Endothelial cell of umbilical vein (primary cell): Measurements from ENCODE around the gene RYR2. TPM values are rescaled to one million over a fixed set of nuclear protein-coding genes. Genes with fewer than 3 reads are reported as not detected.
A peak's percentile ranks its signal among the peaks of the same experiment; 100 is the strongest.

Experiments
- BruUV-seq: library from RNA; stranded (reverse); fragments of 400-500 nt; replicated peaks from 2 replicates; lab custom pipeline; 2021; lab: Mats Ljungman, UMichigan
- CTCF ChIA-PET: fragments of 300-600, 350-600 bp; sonication (Branson Sonifier 250); formaldehyde crosslinking; loops from one replicate; lab custom pipeline; 2021; ENCODE audit warnings: antibody characterized with exemption, inconsistent platforms; lab: Charles Lee
- POLR2A ChIA-PET: fragments of 300-600, 350-600 bp; sonication (Branson Sonifier 250); formaldehyde crosslinking; loops from one replicate; lab custom pipeline; 2021; ENCODE audit warnings: antibody characterized with exemption, inconsistent platforms; lab: Charles Lee
- DNase-seq: peaks from one replicate; pipeline ENCODE4 v3.0.0-alpha.2; 2011; ENCODE audit warnings: low read depth, low spot score
- FAIRE-seq: peaks from 2 replicates; lab custom pipeline; 2011; peaks lifted over from hg19 to GRCh38; lab: Jason Lieb, UNC
- H2AFZ ChIP-seq: 2 replicates; pipeline ENCODE4 v1.6.0; 2012; ENCODE audit warnings: low read depth, low read length, control low read depth, inconsistent platforms
- H3K27ac ChIP-seq: 2 replicates; pipeline ENCODE4 v1.5.1; 2011; ENCODE audit warnings: low read depth, mild to moderate bottlenecking, control low read depth, low read length, moderate library complexity; ENCODE audit not compliant: insufficient read depth
- H3K27me3 ChIP-seq, 2 experiments: 2 replicates each; pipeline versions ENCODE4 v1.6.0 to v1.6.1; 2011; ENCODE audit warnings: low read length in 2 of 2, mixed read lengths in 1 of 2; ENCODE audit not compliant: control insufficient read depth in 2 of 2, insufficient read depth in 2 of 2
- H3K36me3 ChIP-seq, 2 experiments: 2 replicates in 1 of 2; 3 replicates in 1 of 2; pipeline ENCODE4 v1.5.1; 2011; ENCODE audit warnings: low read length in 2 of 2, mild to moderate bottlenecking in 1 of 2, moderate library complexity in 1 of 2; ENCODE audit not compliant: control insufficient read depth in 2 of 2, insufficient read depth in 2 of 2; ENCODE audit errors: extremely low read depth in 1 of 2
- H3K4me1 ChIP-seq: 3 replicates; pipeline ENCODE4 v1.5.1; 2011; ENCODE audit warnings: mild to moderate bottlenecking, low read length; ENCODE audit not compliant: control insufficient read depth, insufficient read depth; ENCODE audit errors: extremely low read depth
- H3K4me2 ChIP-seq: 2 replicates; pipeline ENCODE4 v1.6.1; 2011; ENCODE audit warnings: low read length, control low read depth, mixed read lengths; ENCODE audit not compliant: insufficient read depth
- H3K4me3 ChIP-seq, 3 experiments: fragments of 200-600 bp in 1 of 3; sonication (generic), shearing (Covaris generic) in 1 of 3; replicated peaks in 1 of 3; 2 replicates each; pipeline ENCODE4 v1.5.1; 2011 to 2016; ENCODE audit warnings: control low read depth in 3 of 3, low read length in 3 of 3, mild to moderate bottlenecking in 2 of 3, inconsistent platforms in 1 of 3, low read depth in 1 of 3, moderate library complexity in 1 of 3; ENCODE audit not compliant: insufficient read depth in 1 of 3
- H3K79me2 ChIP-seq: 2 replicates; pipeline ENCODE4 v1.6.0; 2012; ENCODE audit warnings: low read length, inconsistent platforms; ENCODE audit not compliant: control insufficient read depth, insufficient read depth
- H3K9ac ChIP-seq: replicated peaks from 2 replicates; pipeline ENCODE3; 2011; ENCODE audit warnings: low read length, control low read depth; ENCODE audit not compliant: insufficient read depth; ENCODE audit errors: extremely low read depth
- H3K9me1 ChIP-seq: replicated peaks from 3 replicates; pipeline ENCODE4 v1.6.0; 2011; ENCODE audit warnings: mild to moderate bottlenecking, low read length; ENCODE audit not compliant: control insufficient read depth, insufficient read depth; ENCODE audit errors: extremely low read depth
- H3K9me3 ChIP-seq: replicated peaks from 2 replicates; pipeline ENCODE4 v1.5.1; 2012; ENCODE audit warnings: low read length, inconsistent platforms; ENCODE audit not compliant: control insufficient read depth, insufficient read depth
- H4K20me1 ChIP-seq: replicated peaks from 2 replicates; pipeline ENCODE3; 2011; ENCODE audit warnings: mild to moderate bottlenecking, low read length; ENCODE audit not compliant: control insufficient read depth, insufficient read depth; ENCODE audit errors: extremely low read depth
- EZH2 ChIP-seq: IDR thresholded peaks from 2 replicates; pipeline ENCODE4 v1.6.1; 2012; ENCODE audit warnings: borderline replicate concordance, low read depth, mild to moderate bottlenecking, moderate library complexity, low read length, inconsistent platforms; ENCODE audit not compliant: severe bottlenecking
- FOS ChIP-seq: IDR thresholded peaks from 2 replicates; pipeline ENCODE4 v1.6.1; 2011; ENCODE audit warnings: mild to moderate bottlenecking, low read length, moderate library complexity, borderline replicate concordance; ENCODE audit not compliant: insufficient read depth
- GATA2 ChIP-seq: IDR thresholded peaks from 2 replicates; pipeline ENCODE4 v1.7.0; 2011; ENCODE audit warnings: low read depth, mild to moderate bottlenecking, moderate library complexity, mixed read lengths, low read length; ENCODE audit not compliant: insufficient read length, insufficient read depth
- JUN ChIP-seq: IDR thresholded peaks from 2 replicates; pipeline ENCODE4 v1.6.1; 2011; ENCODE audit warnings: borderline replicate concordance, low read depth; ENCODE audit not compliant: insufficient read length, insufficient read depth
- MYC ChIP-seq: IDR thresholded peaks from one replicate; pipeline ENCODE4 v1.6.1; 2011; ENCODE audit warnings: mild to moderate bottlenecking, low read depth, low read length
- POLR2A ChIP-seq: IDR thresholded peaks from 2 replicates; pipeline ENCODE4 v1.6.1; 2012; ENCODE audit warnings: low read depth, mild to moderate bottlenecking, control low read depth, low read length
- POLR2AphosphoS5 ChIP-seq: IDR thresholded peaks from 2 replicates; pipeline ENCODE4 v1.6.1; 2012; ENCODE audit warnings: low read depth, mild to moderate bottlenecking, control low read depth, low read length, moderate library complexity; ENCODE audit not compliant: insufficient read depth
- dilution Hi-C: fragments of 300-500 bp; cut with MboI; formaldehyde crosslinking; loops from one replicate; pipeline ENCODE4 v1.15.0; 2019; ENCODE audit warnings: low sequenced_read_pairs; ENCODE audit not compliant: extremely low pct_ligation_motif_present
- intact Hi-C: fragments of 100-400 bp; cut with micrococcal nuclease; formaldehyde crosslinking; loops from one replicate; pipeline ENCODE4 v1.10.0; 2022
- polyA plus RNA-seq, 4 experiments: library from polyadenylated mRNA; depleted of rRNA in 3 of 4; stranded (reverse) in 3 of 4; unstranded in 1 of 4; fragments of >200 nt; gene quantifications; 2 replicates each; pipeline versions ENCODE4 v1.2.1 to v1.2.3, GENCODE V29; 2011 to 2012; ENCODE audit warnings: missing spikeins in 1 of 4
- total RNA-seq: library from RNA; stranded (reverse); gene quantifications from 2 replicates; pipeline ENCODE4 v1.2.3, GENCODE V29; 2021
- TF ChIP-seq, protein P1 (sequence below): IDR thresholded peaks from 2 replicates; pipeline ENCODE4 v1.6.1; 2011; ENCODE audit not compliant: insufficient read depth, insufficient read length
- TF ChIP-seq, protein P2 (sequence below), 2 donors: IDR thresholded peaks; 1 replicate in 1 of 2; 2 replicates in 1 of 2; pipeline ENCODE4 v1.5.1; 2011; ENCODE audit warnings: low read length in 2 of 2, mild to moderate bottlenecking in 2 of 2, moderate library complexity in 2 of 2, control low read depth in 1 of 2, inconsistent platforms in 1 of 2, low read depth in 1 of 2; ENCODE audit not compliant: insufficient read depth in 1 of 2; ENCODE audit errors: extremely low read depth in 1 of 2

RYR2 gene
- total and polyA plus RNA-seq, 2 donors (not counting 3 experiments of a cell fraction or from before 2014, with no cell fraction given): not detected

DNA sequence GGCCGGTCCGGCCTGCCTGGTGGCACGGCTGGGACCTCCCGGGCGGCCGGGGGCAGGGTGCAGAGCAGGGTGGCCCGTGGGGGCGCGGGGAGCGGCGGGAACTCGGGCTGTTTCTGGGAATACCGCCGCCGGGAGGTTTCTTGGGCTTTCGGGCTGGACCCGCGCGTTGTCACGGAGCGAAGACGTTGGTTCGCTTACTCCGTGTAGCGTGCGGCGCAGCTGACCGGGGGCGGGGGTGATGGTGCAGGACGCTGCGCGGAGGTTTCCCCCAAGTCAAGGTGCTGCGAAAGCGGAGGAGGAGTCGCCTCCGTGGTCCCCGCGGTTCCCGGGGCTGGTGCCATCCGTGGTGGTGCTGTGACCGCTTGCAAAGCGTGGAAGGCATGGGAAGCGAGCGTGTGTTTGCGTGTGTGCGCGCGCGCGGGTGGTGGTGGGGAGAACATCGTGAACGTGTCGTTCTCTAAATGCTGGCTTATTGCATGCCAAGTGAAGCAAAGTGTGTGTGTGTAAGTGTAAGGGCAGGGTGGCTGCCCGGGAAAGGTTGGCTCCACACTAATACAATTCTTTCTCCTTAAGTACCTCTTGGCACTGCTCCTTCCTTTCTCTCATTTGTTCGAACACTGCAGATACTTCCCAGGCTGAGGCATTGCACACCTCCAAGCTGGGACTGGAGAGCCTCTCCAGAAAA lies 1.1 kb downstream of the RYR2 start:
- BruUV-seq: no TSS peak
- intact Hi-C loops: loop anchor here (10.0 kb wide), 1 partner anchor 342 kb away; no protein-coding TSS in a partner anchor
- dilution Hi-C loops: no loop called here
- POLR2A ChIA-PET: no interaction called here
- DNase-seq (no peak), FAIRE-seq (no peak)
- TF ChIP-seq EZH2 (peak; percentile 71), POLR2AphosphoS5 (no peak)
- Histone ChIP-seq H3K9me3 (no peaks in the 10 kb centered on the region), H4K20me1 (no peaks in the 10 kb centered on the region), H3K27me3 (peaks cover 5 to 23% of the 10 kb centered on the region in 2 experiments), H3K9me1 (no peaks in the 10 kb centered on the region), H2AFZ (no peak overlapping the region), H3K4me1 (no peaks in the 10 kb centered on the region), H3K4me3 (no peak overlapping the region), H3K4me2 (no peak overlapping the region), H3K36me3 (no peaks in the 10 kb centered on the region), H3K9ac (no peak overlapping the region), H3K27ac (no peak overlapping the region), H3K79me2 (no peaks in the 10 kb centered on the region)
- CTCF ChIA-PET: no interaction called here

DNA sequence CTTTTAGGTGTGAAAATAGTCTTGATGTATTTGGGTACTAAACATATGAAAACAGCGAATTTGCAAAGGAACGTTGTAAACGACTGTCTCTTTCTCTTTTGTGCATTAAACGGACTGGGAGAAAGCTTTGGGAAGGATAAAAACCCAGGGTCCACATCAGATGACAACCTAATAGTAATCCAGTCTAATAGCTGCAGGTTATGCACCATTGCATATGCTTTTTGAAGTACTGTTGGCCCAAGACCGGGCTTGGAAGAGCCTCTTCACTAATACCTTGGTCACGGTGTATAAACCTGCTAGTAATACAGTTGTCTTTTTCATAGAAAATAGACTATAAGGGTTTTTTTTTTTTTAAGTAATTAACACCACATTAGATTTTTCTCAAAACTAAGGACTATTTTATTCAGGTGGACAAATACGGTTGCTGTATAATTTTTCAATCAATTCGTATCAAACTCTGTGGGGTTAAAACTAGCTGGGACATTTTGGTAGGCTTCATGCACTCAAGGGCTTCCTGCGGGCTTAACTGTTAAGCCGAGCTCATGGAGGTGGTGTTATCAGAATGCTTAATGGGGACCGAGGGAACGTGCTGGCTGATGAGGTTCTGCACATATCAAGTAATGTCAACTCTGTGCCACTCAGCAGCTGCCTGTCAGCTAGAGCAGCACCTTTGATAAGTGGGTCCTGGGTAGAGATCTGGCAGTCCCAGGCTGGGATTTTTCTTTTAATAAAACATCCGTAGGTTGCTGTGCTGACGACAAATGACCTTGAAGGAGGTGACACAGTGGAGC lies 2.1 kb downstream of the RYR2 start:
- TF ChIP-seq, protein P1, sequence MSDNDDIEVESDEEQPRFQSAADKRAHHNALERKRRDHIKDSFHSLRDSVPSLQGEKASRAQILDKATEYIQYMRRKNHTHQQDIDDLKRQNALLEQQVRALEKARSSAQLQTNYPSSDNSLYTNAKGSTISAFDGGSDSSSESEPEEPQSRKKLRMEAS: no peak
- TF ChIP-seq, protein P2, sequence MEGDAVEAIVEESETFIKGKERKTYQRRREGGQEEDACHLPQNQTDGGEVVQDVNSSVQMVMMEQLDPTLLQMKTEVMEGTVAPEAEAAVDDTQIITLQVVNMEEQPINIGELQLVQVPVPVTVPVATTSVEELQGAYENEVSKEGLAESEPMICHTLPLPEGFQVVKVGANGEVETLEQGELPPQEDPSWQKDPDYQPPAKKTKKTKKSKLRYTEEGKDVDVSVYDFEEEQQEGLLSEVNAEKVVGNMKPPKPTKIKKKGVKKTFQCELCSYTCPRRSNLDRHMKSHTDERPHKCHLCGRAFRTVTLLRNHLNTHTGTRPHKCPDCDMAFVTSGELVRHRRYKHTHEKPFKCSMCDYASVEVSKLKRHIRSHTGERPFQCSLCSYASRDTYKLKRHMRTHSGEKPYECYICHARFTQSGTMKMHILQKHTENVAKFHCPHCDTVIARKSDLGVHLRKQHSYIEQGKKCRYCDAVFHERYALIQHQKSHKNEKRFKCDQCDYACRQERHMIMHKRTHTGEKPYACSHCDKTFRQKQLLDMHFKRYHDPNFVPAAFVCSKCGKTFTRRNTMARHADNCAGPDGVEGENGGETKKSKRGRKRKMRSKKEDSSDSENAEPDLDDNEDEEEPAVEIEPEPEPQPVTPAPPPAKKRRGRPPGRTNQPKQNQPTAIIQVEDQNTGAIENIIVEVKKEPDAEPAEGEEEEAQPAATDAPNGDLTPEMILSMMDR (IDR thresholded peaks at IDR 0.05; ENCODE audit: extremely low read depth in 1 of 2, insufficient read depth in 1 of 2, low read depth in 1 of 2, low read length in 2 of 2): no peak
- no peak for TF ChIP-seq GATA2
- TF ChIP-seq FOS: no peak
- no peak for TF ChIP-seq POLR2A
- no peak for TF ChIP-seq MYC
- TF ChIP-seq EZH2: no peak
- TF ChIP-seq POLR2AphosphoS5: no peak
- no peak for TF ChIP-seq JUN
- no peak overlapping the region for H3K27ac ChIP-seq
- no peak overlapping the region for H2AFZ ChIP-seq
- no peak overlapping the region for H3K9ac ChIP-seq
- no peaks in the 10 kb centered on the region for H3K9me1 ChIP-seq
- no TSS peak for BruUV-seq
- dilution Hi-C loops: no loop called here
- intact Hi-C loops: loop anchor here (10.0 kb wide), 1 partner anchor 341 kb away; no protein-coding TSS in a partner anchor
- no peak for FAIRE-seq
- H3K36me3 ChIP-seq: no peaks in the 10 kb centered on the region
- DNase-seq: no peak
- ChIA-PET POLR2A (no interaction called here), CTCF (no interaction called here)
- peaks cover 5 to 23% of the 10 kb centered on the region in 2 experiments for H3K27me3 ChIP-seq
- no peaks in the 10 kb centered on the region for H4K20me1 ChIP-seq
- no peaks in the 10 kb centered on the region for H3K9me3 ChIP-seq
- no peak overlapping the region for H3K4me2 ChIP-seq
- no peak overlapping the region for H3K4me3 ChIP-seq
- no peaks in the 10 kb centered on the region for H3K79me2 ChIP-seq
- no peaks in the 10 kb centered on the region for H3K4me1 ChIP-seq
